WTC11 (cell line): ENCODE results near the gene SPOCK1. TPM values are rescaled to one million over a fixed set of nuclear protein-coding genes. Genes with fewer than 3 reads are reported as not detected.

Experiments used
- ATAC-seq: fragments of 200-7000 bp; cut with Tn5 transposase; 2 replicates; pipeline ENCODE4 v1.10.0; 2021; ENCODE audit warnings: mild to moderate bottlenecking, moderate library complexity
- CTCF ChIA-PET: fragments of 300-600 bp; sonication (Branson Sonifier 250); formaldehyde crosslinking; loops from one replicate; lab custom pipeline; 2021; ENCODE audit warnings: antibody characterized with exemption; lab: Charles Lee
- POLR2A ChIA-PET: fragments of 350-600 bp; sonication (Branson Sonifier 250); formaldehyde crosslinking; loops from one replicate; lab custom pipeline; 2021; ENCODE audit warnings: antibody characterized with exemption; lab: Charles Lee
- DNase-seq: peaks from one replicate; pipeline ENCODE4 v3.0.0; 2021; ENCODE audit warnings: low spot score
- H3K27ac Mint-ChIP-seq: 2 replicates; pipeline ENCODE4 v1.8.0; 2021; ENCODE audit warnings: mixed read lengths
- H3K27me3 Mint-ChIP-seq: 2 replicates; pipeline ENCODE4 v1.8.0; 2021; ENCODE audit warnings: low read depth, mild to moderate bottlenecking, moderate library complexity, mixed read lengths
- H3K36me3 Mint-ChIP-seq: 2 replicates; pipeline ENCODE4 v1.8.0; 2021; ENCODE audit warnings: mixed read lengths
- H3K4me1 Mint-ChIP-seq: 2 replicates; pipeline ENCODE4 v1.8.0; 2022; ENCODE audit warnings: mixed read lengths
- H3K4me3 Mint-ChIP-seq: 2 replicates; pipeline ENCODE4 v1.8.0; 2021; ENCODE audit warnings: mild to moderate bottlenecking, moderate library complexity, mixed read lengths
- H3K9me3 Mint-ChIP-seq: 2 replicates; pipeline ENCODE4 v1.8.0; 2021; ENCODE audit warnings: mixed read lengths
- E2F1 ChIP-seq: sonication (generic); formaldehyde crosslinking; IDR thresholded peaks from 2 replicates; pipeline ENCODE4 v1.8.0; 2022; ENCODE audit warnings: mild to moderate bottlenecking, missing genetic modification reagents
- FOXJ3 ChIP-seq: sonication (generic); formaldehyde crosslinking; IDR thresholded peaks from 2 replicates; pipeline ENCODE4 v1.9.0; 2021; ENCODE audit warnings: missing genetic modification reagents, mild to moderate bottlenecking, borderline replicate concordance
- FOXP1 ChIP-seq: sonication (generic); formaldehyde crosslinking; IDR thresholded peaks from 2 replicates; pipeline ENCODE4 v1.8.0; 2022; ENCODE audit warnings: missing genetic modification reagents, mild to moderate bottlenecking, moderate library complexity, borderline replicate concordance
- NR1H2 ChIP-seq: sonication (generic); formaldehyde crosslinking; IDR thresholded peaks from 2 replicates; pipeline ENCODE4 v1.9.0; 2021; ENCODE audit warnings: mild to moderate bottlenecking, moderate library complexity, missing genetic modification reagents
- PRDM15 ChIP-seq: sonication (generic); formaldehyde crosslinking; IDR thresholded peaks from 2 replicates; pipeline ENCODE4 v1.8.0; 2022; ENCODE audit warnings: missing genetic modification reagents
- TEAD1 ChIP-seq: sonication (generic); formaldehyde crosslinking; IDR thresholded peaks from 2 replicates; pipeline ENCODE4 v1.8.0; 2022; ENCODE audit warnings: mild to moderate bottlenecking, missing genetic modification reagents
- TEAD4 ChIP-seq: sonication (generic); formaldehyde crosslinking; IDR thresholded peaks from 2 replicates; pipeline ENCODE4 v1.8.0; 2022; ENCODE audit warnings: mild to moderate bottlenecking, missing genetic modification reagents
- ZBTB21 ChIP-seq: sonication (generic); formaldehyde crosslinking; IDR thresholded peaks from 2 replicates; pipeline ENCODE4 v1.8.1; 2023; ENCODE audit warnings: mild to moderate bottlenecking, missing genetic modification reagents, borderline replicate concordance
- ZNF121 ChIP-seq: sonication (generic); formaldehyde crosslinking; IDR thresholded peaks from 2 replicates; pipeline ENCODE4 v1.8.0; 2023; ENCODE audit warnings: missing genetic modification reagents
- ZNF138 ChIP-seq: sonication (generic); formaldehyde crosslinking; conservative IDR thresholded peaks from 2 replicates; pipeline ENCODE4 v1.8.1; 2022; ENCODE audit warnings: mild to moderate bottlenecking, moderate library complexity, missing genetic modification reagents
- ZNF423 ChIP-seq: fragments of 250-450 bp; sonication (Bioruptor Pico); IDR thresholded peaks from 2 replicates; pipeline ENCODE4 v2.1.2; 2022; ENCODE audit warnings: mild to moderate bottlenecking, moderate library complexity
- total RNA-seq: library from RNA; stranded (reverse); gene quantifications from 3 replicates; pipeline ENCODE4 v1.2.3, GENCODE V29; 2021
- TF ChIP-seq, protein P1 (sequence below): sonication (generic); formaldehyde crosslinking; IDR thresholded peaks from 2 replicates; pipeline ENCODE4 v1.8.1; 2023; ENCODE audit warnings: mild to moderate bottlenecking, missing genetic modification reagents, moderate library complexity
- TF ChIP-seq, protein P2 (sequence below): sonication (generic); formaldehyde crosslinking; IDR thresholded peaks from 2 replicates; pipeline ENCODE4 v1.8.1; 2023; ENCODE audit warnings: mild to moderate bottlenecking, missing genetic modification reagents
- TF ChIP-seq, protein P3 (sequence below): sonication (generic); formaldehyde crosslinking; IDR thresholded peaks from 2 replicates; pipeline ENCODE4 v1.8.1; 2023; ENCODE audit warnings: mild to moderate bottlenecking, moderate library complexity, missing genetic modification reagents

The SPOCK1 gene
- total RNA-seq, 1 experiment from 2014 or later: 15.2 TPM

DNA sequence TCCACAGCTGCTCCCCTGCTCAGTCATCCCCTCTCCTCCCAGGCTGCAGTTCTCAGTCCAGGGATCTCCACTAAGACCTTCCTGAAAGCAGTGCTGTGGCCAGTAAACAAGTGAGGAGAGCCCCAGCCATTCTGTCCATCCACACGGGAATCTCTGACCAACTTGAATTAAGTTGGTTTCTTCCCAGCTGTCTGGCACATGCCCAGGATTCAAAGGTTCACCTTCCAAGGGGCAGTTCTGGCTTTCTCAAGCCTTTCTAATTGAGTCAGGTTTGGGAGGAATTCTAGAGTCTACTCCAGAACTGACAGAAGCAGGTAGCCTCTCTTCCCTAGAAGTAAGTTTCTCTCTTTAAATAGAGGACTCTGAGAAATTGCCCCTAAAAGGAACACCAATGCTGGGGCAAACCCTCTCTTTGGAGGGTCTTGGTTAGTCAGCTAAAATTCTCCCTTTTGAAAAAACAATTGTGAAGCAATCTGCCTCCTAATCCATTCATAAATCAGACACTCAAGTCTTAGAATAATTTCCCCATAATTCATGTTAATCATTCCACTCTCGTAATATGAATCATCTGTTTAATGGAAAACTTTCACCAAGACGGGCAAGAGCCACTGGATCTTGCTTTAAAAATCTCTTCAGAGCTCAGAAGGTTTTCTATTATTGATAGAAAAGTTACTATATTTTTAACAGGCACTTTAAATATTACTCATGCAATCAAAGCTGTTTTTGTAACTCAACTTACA is 133.8 kb downstream of the SPOCK1 start:
- ATAC-seq: no peak
- no peak for TF ChIP-seq PRDM15
- TF ChIP-seq, all 79 proteins: peak for 0
- no peak overlapping the region for H3K27ac Mint-ChIP-seq
- POLR2A ChIA-PET: no interaction called here
- H3K27me3 Mint-ChIP-seq: no peaks in the 10 kb centered on the region; the same call in 1 of the 2 replicates
- no peaks in the 10 kb centered on the region for H3K36me3 Mint-ChIP-seq
- DNase-seq: no peak
- CTCF ChIA-PET: interaction anchor here (1.3 to 3.2 kb wide), 3 partner anchors 21 to 134 kb away, joined by 3 to 15 read pairs (median 12); no protein-coding TSS in a partner anchor
- H3K9me3 Mint-ChIP-seq: no peaks in the 10 kb centered on the region
- H3K4me1 Mint-ChIP-seq: no peaks in the 10 kb centered on the region
- H3K4me3 Mint-ChIP-seq: no peak overlapping the region

DNA sequence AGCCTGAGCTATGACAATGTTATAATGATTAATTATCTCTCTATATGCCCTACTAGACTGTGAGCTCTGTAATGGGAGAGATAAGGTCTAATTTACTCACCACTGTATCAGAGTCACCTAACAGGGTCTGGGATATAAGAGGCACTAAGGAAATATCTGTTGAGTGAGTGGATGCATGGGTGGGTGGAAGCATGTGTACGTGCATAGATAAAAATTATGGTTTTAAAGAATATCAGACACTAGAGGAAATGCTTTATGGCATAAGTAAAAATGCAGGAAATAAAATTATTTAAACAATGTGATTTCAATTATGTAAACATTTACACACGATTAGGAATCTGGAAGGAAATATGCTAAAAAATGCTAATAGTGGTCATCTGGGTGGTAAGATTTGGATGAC is 137.8 kb downstream of the SPOCK1 start:
- 0 out of 2 replicates have a peak, but pooled peaks cover 7% of the 10 kb centered on the region for H3K4me1 Mint-ChIP-seq
- H3K36me3 Mint-ChIP-seq: no peaks in the 10 kb centered on the region
- ATAC-seq (no peak), DNase-seq (no peak)
- no peak overlapping the region for H3K4me3 Mint-ChIP-seq
- POLR2A ChIA-PET: no interaction called here
- CTCF ChIA-PET: no interaction called here
- H3K27me3 Mint-ChIP-seq: peaks cover 8% of the 10 kb centered on the region; the same call in 1 of the 2 replicates
- TF ChIP-seq E2F1 (CRISPR knock-in tag) (no peak), TEAD4 (no peak), ZNF138 (CRISPR knock-in tag) (no peak), NR1H2 (CRISPR knock-in tag) (no peak), ZNF121 (CRISPR knock-in tag) (no peak), ZBTB21 (no peak), TEAD1 (CRISPR knock-in tag) (no peak), ZNF423 (CRISPR knock-in tag) (no peak), FOXJ3 (CRISPR knock-in tag) (no peak), FOXP1 (CRISPR knock-in tag) (no peak)
- TF ChIP-seq, protein P1, sequence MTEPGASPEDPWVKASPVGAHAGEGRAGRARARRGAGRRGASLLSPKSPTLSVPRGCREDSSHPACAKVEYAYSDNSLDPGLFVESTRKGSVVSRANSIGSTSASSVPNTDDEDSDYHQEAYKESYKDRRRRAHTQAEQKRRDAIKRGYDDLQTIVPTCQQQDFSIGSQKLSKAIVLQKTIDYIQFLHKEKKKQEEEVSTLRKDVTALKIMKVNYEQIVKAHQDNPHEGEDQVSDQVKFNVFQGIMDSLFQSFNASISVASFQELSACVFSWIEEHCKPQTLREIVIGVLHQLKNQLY (CRISPR knock-in tag): no peak
- TF ChIP-seq, protein P2, sequence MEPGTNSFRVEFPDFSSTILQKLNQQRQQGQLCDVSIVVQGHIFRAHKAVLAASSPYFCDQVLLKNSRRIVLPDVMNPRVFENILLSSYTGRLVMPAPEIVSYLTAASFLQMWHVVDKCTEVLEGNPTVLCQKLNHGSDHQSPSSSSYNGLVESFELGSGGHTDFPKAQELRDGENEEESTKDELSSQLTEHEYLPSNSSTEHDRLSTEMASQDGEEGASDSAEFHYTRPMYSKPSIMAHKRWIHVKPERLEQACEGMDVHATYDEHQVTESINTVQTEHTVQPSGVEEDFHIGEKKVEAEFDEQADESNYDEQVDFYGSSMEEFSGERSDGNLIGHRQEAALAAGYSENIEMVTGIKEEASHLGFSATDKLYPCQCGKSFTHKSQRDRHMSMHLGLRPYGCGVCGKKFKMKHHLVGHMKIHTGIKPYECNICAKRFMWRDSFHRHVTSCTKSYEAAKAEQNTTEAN: no peak
- TF ChIP-seq, protein P3, sequence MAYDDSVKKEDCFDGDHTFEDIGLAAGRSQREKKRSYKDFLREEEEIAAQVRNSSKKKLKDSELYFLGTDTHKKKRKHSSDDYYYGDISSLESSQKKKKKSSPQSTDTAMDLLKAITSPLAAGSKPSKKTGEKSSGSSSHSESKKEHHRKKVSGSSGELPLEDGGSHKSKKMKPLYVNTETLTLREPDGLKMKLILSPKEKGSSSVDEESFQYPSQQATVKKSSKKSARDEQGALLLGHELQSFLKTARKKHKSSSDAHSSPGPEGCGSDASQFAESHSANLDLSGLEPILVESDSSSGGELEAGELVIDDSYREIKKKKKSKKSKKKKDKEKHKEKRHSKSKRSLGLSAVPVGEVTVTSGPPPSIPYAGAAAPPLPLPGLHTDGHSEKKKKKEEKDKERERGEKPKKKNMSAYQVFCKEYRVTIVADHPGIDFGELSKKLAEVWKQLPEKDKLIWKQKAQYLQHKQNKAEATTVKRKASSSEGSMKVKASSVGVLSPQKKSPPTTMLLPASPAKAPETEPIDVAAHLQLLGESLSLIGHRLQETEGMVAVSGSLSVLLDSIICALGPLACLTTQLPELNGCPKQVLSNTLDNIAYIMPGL (CRISPR knock-in tag): no peak
- TF ChIP-seq, all 79 proteins: peak for 0
- no peak overlapping the region for H3K27ac Mint-ChIP-seq
- H3K9me3 Mint-ChIP-seq: no peaks in the 10 kb centered on the region
